ENCODE measurements around the gene CFAP69. TPM values are rescaled to one million over a fixed set of nuclear protein-coding genes. Genes with fewer than 3 reads are reported as not detected.

The CFAP69 gene
- total and polyA plus RNA-seq, 10 of the 15 experiments (the other 5 are each of a cell fraction or from before 2014, with no cell fraction given), result 0.11 to 3.1 (median 0.48) TPM; not detected in 1

DNA sequence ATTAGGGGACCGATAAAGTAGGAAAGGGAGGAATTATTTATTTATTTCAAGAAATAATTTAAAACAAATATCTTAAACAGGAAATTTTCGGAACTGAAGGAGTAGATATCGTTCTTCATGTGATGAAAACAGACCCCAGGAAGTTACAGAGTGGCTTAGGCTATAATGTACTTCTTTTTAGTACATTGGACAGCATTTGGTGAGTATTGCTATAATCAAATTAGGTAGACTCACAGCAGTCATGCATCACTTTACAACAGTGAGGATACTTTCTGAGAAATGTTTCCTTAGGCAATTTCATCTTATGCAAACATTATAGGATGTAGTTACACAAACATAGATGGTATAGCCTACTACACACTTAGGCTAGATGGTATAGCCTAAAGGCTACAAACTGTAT lies 43.2 kb downstream of the CFAP69 start:
- SMC1A ChIA-PET (ENCODE audit: uncharacterized antibody, unreplicated experiment), result interaction anchor here (1.2 kb wide), 1 partner anchor 11 kb away, joined by 3 read pairs; no protein-coding TSS in a partner anchor
- Histone ChIP-seq H3K9me3 (replicated peaks; ENCODE audit: control insufficient read depth, insufficient read depth, low read length) (no peaks in the 10 kb centered on the region), H3K4me3 (no peak overlapping the region), H4K20me1 (ENCODE audit: control insufficient read depth, insufficient read depth) (no peaks in the 10 kb centered on the region), H3K4me2 (ENCODE audit: control insufficient read depth, insufficient read depth) (no peak overlapping the region), H2AFZ (ENCODE audit: control insufficient read depth, low read depth, low read length) (no peak overlapping the region), H3K9ac (ENCODE audit: control insufficient read depth, insufficient read depth, low read length) (no peak overlapping the region), H3K79me2 (ENCODE audit: control insufficient read depth, insufficient read depth, low read length) (no peaks in the 10 kb centered on the region), H3K27me3 (replicated peaks in 1 of 2; ENCODE audit: control insufficient read depth in 2 of 2, insufficient read depth in 2 of 2, low read length in 1 of 2) (no peaks in the 10 kb centered on the region), H3K27ac (ENCODE audit: control insufficient read depth, insufficient read depth) (no peak overlapping the region), H3K36me3 (ENCODE audit: control insufficient read depth in 2 of 2, insufficient read depth in 2 of 2, low read length in 1 of 2) (no peaks in the 10 kb centered on the region), H3K4me1 (ENCODE audit: control insufficient read depth, insufficient read depth, low read length) (no peaks in the 10 kb centered on the region)
- no TSS peak for BruUV-seq (replicated peaks)
- CTCF ChIA-PET, result interaction anchor here (1.7 kb wide), 1 partner anchor 20 kb away, joined by 4 read pairs; no protein-coding TSS in a partner anchor
- in situ Hi-C loops (cut with MboI), result no loop called here
- WGBS (ENCODE audit: insufficient coverage, insufficient replicate concordance, low lambda C conversion rate, missing lambda C conversion rate), result 33% methylated on average over 3 of the region's 3 CpGs
- intact Hi-C loops (cut with micrococcal nuclease; ENCODE audit: unreplicated experiment), result no loop called here
- RAD21 ChIA-PET (ENCODE audit: unreplicated experiment), result no interaction called here
- no peak for ATAC-seq
- no peak for DNase-seq (ENCODE audit: low read depth, low spot score)
- POLR2A ChIA-PET, result no interaction called here
- no peak for FAIRE-seq
- no peak for TF ChIP-seq ZNF24 (IDR thresholded peaks at IDR 0.05)
- no peak for TF ChIP-seq NFYB (IDR thresholded peaks at IDR 0.05; ENCODE audit: insufficient read depth, low read depth, low read length)
- TF ChIP-seq BACH1 (IDR thresholded peaks at IDR 0.05; ENCODE audit: borderline replicate concordance), result no peak
- no peak for TF ChIP-seq ZNF207 (IDR thresholded peaks at IDR 0.05; ENCODE audit: borderline replicate concordance)
- TF ChIP-seq, protein P1, sequence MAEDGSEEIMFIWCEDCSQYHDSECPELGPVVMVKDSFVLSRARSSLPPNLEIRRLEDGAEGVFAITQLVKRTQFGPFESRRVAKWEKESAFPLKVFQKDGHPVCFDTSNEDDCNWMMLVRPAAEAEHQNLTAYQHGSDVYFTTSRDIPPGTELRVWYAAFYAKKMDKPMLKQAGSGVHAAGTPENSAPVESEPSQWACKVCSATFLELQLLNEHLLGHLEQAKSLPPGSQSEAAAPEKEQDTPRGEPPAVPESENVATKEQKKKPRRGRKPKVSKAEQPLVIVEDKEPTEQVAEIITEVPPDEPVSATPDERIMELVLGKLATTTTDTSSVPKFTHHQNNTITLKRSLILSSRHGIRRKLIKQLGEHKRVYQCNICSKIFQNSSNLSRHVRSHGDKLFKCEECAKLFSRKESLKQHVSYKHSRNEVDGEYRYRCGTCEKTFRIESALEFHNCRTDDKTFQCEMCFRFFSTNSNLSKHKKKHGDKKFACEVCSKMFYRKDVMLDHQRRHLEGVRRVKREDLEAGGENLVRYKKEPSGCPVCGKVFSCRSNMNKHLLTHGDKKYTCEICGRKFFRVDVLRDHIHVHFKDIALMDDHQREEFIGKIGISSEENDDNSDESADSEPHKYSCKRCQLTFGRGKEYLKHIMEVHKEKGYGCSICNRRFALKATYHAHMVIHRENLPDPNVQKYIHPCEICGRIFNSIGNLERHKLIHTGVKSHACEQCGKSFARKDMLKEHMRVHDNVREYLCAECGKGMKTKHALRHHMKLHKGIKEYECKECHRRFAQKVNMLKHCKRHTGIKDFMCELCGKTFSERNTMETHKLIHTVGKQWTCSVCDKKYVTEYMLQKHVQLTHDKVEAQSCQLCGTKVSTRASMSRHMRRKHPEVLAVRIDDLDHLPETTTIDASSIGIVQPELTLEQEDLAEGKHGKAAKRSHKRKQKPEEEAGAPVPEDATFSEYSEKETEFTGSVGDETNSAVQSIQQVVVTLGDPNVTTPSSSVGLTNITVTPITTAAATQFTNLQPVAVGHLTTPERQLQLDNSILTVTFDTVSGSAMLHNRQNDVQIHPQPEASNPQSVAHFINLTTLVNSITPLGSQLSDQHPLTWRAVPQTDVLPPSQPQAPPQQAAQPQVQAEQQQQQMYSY (CRISPR knock-in tag; IDR thresholded peaks at IDR 0.05), result no peak
- TF ChIP-seq CBX3 (IDR thresholded peaks at IDR 0.05; ENCODE audit: borderline replicate concordance, low read depth), result no peak
- TF ChIP-seq NFIC (IDR thresholded peaks at IDR 0.05; ENCODE audit: low read depth, low read length), result no peak
- TF ChIP-seq, protein P2, sequence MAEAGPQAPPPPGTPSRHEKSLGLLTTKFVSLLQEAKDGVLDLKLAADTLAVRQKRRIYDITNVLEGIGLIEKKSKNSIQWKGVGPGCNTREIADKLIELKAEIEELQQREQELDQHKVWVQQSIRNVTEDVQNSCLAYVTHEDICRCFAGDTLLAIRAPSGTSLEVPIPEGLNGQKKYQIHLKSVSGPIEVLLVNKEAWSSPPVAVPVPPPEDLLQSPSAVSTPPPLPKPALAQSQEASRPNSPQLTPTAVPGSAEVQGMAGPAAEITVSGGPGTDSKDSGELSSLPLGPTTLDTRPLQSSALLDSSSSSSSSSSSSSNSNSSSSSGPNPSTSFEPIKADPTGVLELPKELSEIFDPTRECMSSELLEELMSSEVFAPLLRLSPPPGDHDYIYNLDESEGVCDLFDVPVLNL (IDR thresholded peaks at IDR 0.05; ENCODE audit: low read depth, low read length), result no peak
- TF ChIP-seq ATF7 (IDR thresholded peaks at IDR 0.05; ENCODE audit: low read depth), result no peak
- TF ChIP-seq CBFB (IDR thresholded peaks at IDR 0.05; ENCODE audit: low read depth), result no peak
- TF ChIP-seq, protein P3, sequence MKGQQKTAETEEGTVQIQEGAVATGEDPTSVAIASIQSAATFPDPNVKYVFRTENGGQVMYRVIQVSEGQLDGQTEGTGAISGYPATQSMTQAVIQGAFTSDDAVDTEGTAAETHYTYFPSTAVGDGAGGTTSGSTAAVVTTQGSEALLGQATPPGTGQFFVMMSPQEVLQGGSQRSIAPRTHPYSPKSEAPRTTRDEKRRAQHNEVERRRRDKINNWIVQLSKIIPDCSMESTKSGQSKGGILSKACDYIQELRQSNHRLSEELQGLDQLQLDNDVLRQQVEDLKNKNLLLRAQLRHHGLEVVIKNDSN (IDR thresholded peaks at IDR 0.05; ENCODE audit: borderline replicate concordance, extremely low read length, insufficient read depth, low read depth, low read length), result no peak
- TF ChIP-seq STAT3 (IDR thresholded peaks at IDR 0.05; ENCODE audit: low read depth, low read length), result no peak
- no peak for TF ChIP-seq MEF2A (IDR thresholded peaks at IDR 0.05; ENCODE audit: insufficient read depth, low read depth, low read length)
- TF ChIP-seq KLF5 (IDR thresholded peaks at IDR 0.05; ENCODE audit: partially characterized antibody), result no peak
- TF ChIP-seq CBX5 (IDR thresholded peaks at IDR 0.05; ENCODE audit: low read depth), result no peak
- TF ChIP-seq, protein P4, sequence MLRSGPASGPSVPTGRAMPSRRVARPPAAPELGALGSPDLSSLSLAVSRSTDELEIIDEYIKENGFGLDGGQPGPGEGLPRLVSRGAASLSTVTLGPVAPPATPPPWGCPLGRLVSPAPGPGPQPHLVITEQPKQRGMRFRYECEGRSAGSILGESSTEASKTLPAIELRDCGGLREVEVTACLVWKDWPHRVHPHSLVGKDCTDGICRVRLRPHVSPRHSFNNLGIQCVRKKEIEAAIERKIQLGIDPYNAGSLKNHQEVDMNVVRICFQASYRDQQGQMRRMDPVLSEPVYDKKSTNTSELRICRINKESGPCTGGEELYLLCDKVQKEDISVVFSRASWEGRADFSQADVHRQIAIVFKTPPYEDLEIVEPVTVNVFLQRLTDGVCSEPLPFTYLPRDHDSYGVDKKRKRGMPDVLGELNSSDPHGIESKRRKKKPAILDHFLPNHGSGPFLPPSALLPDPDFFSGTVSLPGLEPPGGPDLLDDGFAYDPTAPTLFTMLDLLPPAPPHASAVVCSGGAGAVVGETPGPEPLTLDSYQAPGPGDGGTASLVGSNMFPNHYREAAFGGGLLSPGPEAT (IDR thresholded peaks at IDR 0.05; ENCODE audit: low read depth), result no peak

Measured in GM12878 (cell line).